HFFc6 (cell line): ENCODE results near the gene PHLDA1. TPM values are rescaled to one million over a fixed set of nuclear protein-coding genes. Genes with fewer than 3 reads are reported as not detected.

Source experiments
- DNase-seq: peaks from one replicate; pipeline ENCODE4 v3.0.0-alpha.2; 2018
- H3K27ac Mint-ChIP-seq: 2 replicates; pipeline ENCODE4 v1.8.0; 2020; ENCODE audit warnings: mild to moderate bottlenecking, mixed read lengths
- H3K27me3 Mint-ChIP-seq: 2 replicates; pipeline ENCODE4 v1.8.0; 2021; ENCODE audit warnings: mild to moderate bottlenecking, moderate library complexity, mixed read lengths; ENCODE audit not compliant: insufficient read depth
- H3K36me3 Mint-ChIP-seq: 2 replicates; pipeline ENCODE4 v1.8.0; 2021; ENCODE audit warnings: low read depth, mixed read lengths
- H3K4me1 Mint-ChIP-seq: 2 replicates; pipeline ENCODE4 v1.8.0; 2020; ENCODE audit warnings: low read depth, mixed read lengths
- H3K4me3 Mint-ChIP-seq: 2 replicates; pipeline ENCODE4 v1.8.0; 2020; ENCODE audit warnings: mild to moderate bottlenecking, moderate library complexity, mixed read lengths
- H3K9me3 Mint-ChIP-seq: 2 replicates; pipeline ENCODE4 v1.8.0; 2020; ENCODE audit warnings: mild to moderate bottlenecking, mixed read lengths
- total RNA-seq, 6 experiments: library from RNA; stranded (reverse); fragmentation: NEBNext Ultra II Directional; extraction: Animal tissue kit (Norgen Biotek cat#: 25700); gene quantifications; 2 replicates in 1 of 6; 3 replicates in 5 of 6; pipeline ENCODE4 v1.2.3, GENCODE V29; 2021
- TF ChIP-seq, protein P1 (sequence below): fragments of 200-600 bp; sonication (generic); IDR thresholded peaks from 2 replicates; pipeline ENCODE4 v1.5.0; 2021; ENCODE audit warnings: antibody characterized with exemption, mild to moderate bottlenecking

The PHLDA1 gene
- total RNA-seq, 6 experiments from 2014 or later, result 49.2 to 81.5 (median 76.2) TPM

- Mint-ChIP-seq H3K9me3 (no peaks in the 10 kb centered on the region), H3K4me3 (0 out of 2 replicates have a peak overlapping the region, but pooled peaks have one; percentile 21), H3K4me1 (peaks cover 84% of the 10 kb centered on the region), H3K27ac (peak overlapping the region; percentile 98), H3K36me3 (peaks cover 21% of the 10 kb centered on the region), H3K27me3 (peaks cover 10% of the 10 kb centered on the region; the same call in 1 of the 2 replicates)
- DNase-seq, result no peak
- TF ChIP-seq, protein P1, sequence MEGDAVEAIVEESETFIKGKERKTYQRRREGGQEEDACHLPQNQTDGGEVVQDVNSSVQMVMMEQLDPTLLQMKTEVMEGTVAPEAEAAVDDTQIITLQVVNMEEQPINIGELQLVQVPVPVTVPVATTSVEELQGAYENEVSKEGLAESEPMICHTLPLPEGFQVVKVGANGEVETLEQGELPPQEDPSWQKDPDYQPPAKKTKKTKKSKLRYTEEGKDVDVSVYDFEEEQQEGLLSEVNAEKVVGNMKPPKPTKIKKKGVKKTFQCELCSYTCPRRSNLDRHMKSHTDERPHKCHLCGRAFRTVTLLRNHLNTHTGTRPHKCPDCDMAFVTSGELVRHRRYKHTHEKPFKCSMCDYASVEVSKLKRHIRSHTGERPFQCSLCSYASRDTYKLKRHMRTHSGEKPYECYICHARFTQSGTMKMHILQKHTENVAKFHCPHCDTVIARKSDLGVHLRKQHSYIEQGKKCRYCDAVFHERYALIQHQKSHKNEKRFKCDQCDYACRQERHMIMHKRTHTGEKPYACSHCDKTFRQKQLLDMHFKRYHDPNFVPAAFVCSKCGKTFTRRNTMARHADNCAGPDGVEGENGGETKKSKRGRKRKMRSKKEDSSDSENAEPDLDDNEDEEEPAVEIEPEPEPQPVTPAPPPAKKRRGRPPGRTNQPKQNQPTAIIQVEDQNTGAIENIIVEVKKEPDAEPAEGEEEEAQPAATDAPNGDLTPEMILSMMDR, result no peak
Measured at GRCh38 chr12:76022506-76022905, 9.1 kb downstream of the PHLDA1 start.

DNA sequence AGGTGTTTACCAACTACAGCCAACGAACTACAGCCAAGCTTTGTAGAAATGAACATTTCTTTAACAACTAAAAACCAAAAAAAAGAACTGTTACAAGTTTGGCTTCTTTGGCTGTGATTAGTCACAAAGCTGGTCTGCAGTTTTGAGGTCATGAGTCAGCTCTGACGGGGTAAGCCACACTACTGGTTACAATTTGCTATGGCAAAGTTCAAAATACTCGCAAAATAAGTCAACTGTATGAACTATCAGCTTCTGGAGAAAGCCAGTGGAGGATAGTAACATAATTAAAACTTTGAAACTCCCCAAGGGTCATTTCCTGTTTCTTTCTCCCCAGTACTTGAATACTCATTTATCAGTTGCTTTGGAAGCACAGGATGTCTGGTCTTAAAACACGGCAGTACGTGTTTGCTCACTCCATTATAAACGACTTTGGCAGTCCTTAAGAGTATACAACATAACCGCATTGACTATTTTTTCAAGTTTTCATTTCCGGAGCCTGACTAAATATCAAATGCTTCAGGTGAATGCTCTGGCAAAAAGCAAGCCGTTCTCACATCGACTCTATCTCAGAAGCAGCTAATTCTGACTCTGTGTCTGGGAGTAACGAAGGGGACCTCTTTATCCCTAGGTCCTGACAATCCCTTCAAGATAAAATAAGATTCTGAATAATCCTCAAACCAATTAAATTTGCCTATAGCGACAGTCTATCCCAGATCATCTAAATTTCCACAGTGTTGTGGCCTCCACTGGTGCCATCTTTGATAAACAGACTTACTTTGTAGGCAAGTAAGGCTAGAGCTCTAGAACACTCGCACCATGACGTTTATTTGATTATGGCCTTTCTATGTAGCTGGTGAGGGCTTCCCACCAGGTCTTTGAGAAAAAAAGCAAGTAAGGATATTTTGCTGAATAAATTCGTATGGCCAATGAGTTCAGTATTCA is 10.6 kb downstream of the PHLDA1 start:
- peak overlapping the region; percentile 98 for H3K27ac Mint-ChIP-seq
- peak overlapping the region; percentile 80 for H3K4me3 Mint-ChIP-seq
- peaks cover 10% of the 10 kb centered on the region; the same call in 1 of the 2 replicates for H3K27me3 Mint-ChIP-seq
- peaks cover 73% of the 10 kb centered on the region for H3K4me1 Mint-ChIP-seq
- H3K36me3 Mint-ChIP-seq, result peaks cover 7% of the 10 kb centered on the region; the same call in 1 of the 2 replicates
- DNase-seq, result peak; percentile 98
- TF ChIP-seq, protein P1, result no peak
- H3K9me3 Mint-ChIP-seq, result no peaks in the 10 kb centered on the region

- Mint-ChIP-seq H3K36me3 (peaks cover 5% of the 10 kb centered on the region; the same call in 1 of the 2 replicates), H3K4me3 (peak overlapping the region; percentile 72), H3K4me1 (peaks cover 73% of the 10 kb centered on the region), H3K9me3 (no peaks in the 10 kb centered on the region), H3K27me3 (peaks cover 10% of the 10 kb centered on the region; the same call in 1 of the 2 replicates), H3K27ac (peak overlapping the region; percentile 98)
- DNase-seq, result peak; percentile 84
- TF ChIP-seq, protein P1, result no peak
Measured at GRCh38 chr12:76020281-76020680, 11.3 kb downstream of the PHLDA1 start.

DNA sequence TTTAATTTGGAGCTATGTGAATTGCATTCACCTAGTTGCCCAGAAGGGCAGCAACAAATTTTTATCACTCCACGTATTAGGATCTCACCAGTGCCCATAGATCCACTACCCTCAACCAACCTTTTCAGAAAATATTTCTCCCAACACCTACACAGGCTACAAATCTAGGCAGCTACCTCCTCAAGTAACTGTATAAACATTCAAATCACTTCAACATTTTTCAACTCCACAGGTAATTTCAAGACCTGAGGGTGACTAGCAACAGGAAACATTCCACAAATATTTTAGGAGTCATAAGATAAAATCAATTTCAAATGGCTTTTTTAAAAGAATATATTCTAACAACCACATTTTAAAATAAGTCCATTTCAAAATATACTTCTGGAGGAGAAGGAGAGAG is 12.9 kb downstream of the PHLDA1 start:
- Mint-ChIP-seq H3K4me1 (peaks cover 65% of the 10 kb centered on the region), H3K9me3 (no peaks in the 10 kb centered on the region), H3K27ac (peak overlapping the region; percentile 98)

GRCh38 chr12:76018111-76018510 is 13.5 kb downstream of the PHLDA1 start:
- TF ChIP-seq, protein P1, result no peak
- no peak for DNase-seq
- H3K9me3 Mint-ChIP-seq, result no peaks in the 10 kb centered on the region
- H3K27me3 Mint-ChIP-seq, result peaks cover 6% of the 10 kb centered on the region; the same call in 1 of the 2 replicates
- no peaks in the 10 kb centered on the region for H3K36me3 Mint-ChIP-seq
- H3K4me3 Mint-ChIP-seq, result no peak overlapping the region
- peak overlapping the region; percentile 98 for H3K27ac Mint-ChIP-seq
- peaks cover 64% of the 10 kb centered on the region for H3K4me1 Mint-ChIP-seq

More for the DNA sequence above, 12.9 kb downstream of the PHLDA1 start:
- Mint-ChIP-seq H3K36me3 (no peaks in the 10 kb centered on the region), H3K27me3 (peaks cover 6% of the 10 kb centered on the region; the same call in 1 of the 2 replicates), H3K4me3 (no peak overlapping the region)
- TF ChIP-seq, protein P1, result no peak
- DNase-seq, result no peak
